AG08396 (cell line): ENCODE results near the gene PRRT2.
"Not testable (repeated sequence)": the region's sequence is repeated elsewhere in the genome, so short reads cannot be mapped to it uniquely, and the experiment has no call there.

Experiments used
- DNase-seq: peaks from one replicate; pipeline ENCODE4 v3.0.0; 2012; ENCODE audit warnings: low spot score, mixed read lengths

PRRT2 gene

DNA sequence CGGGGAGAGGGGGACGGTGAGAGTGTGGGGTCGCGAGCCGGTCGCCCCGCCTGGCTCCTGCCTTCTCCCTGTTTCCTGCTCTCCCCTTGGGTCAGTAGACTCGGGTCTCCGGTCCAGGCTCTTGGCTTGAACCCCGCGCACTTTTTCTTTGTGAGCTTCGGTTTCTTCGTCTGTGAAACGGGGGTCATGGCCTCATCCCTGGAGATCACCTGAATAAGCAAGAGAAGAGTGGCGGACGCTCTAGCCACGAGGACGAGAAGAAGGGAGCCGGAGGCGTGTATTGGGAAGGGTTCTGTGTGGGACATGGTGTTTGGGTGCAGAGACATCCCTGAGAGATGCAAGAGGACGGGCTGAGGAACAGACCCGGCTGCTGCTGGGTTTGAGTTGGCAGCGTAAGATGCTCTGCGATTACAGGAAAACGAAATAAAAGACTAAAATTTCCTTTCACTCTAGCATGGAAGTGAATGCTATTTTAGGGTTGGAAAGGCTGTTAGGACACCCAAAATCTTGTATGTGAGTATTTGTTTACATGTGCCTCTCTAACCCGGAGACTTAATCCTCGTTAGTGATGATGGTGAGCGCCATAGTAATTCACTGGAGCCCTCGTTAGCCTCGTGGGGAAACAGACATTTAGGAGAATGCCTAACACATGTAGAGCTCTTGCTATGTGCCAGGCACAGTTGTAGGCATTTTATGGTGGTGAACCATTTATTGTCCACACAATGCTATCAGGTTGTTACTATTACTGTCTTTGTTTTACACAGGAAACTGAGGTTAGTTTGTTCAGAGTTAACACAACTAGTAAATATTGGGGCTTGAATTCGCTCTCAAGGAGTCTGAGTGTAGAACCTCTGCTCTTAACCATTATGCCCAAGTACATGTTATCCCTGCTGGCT lies 20.8 kb upstream of the PRRT2 start:
- no peak for DNase-seq

DNA sequence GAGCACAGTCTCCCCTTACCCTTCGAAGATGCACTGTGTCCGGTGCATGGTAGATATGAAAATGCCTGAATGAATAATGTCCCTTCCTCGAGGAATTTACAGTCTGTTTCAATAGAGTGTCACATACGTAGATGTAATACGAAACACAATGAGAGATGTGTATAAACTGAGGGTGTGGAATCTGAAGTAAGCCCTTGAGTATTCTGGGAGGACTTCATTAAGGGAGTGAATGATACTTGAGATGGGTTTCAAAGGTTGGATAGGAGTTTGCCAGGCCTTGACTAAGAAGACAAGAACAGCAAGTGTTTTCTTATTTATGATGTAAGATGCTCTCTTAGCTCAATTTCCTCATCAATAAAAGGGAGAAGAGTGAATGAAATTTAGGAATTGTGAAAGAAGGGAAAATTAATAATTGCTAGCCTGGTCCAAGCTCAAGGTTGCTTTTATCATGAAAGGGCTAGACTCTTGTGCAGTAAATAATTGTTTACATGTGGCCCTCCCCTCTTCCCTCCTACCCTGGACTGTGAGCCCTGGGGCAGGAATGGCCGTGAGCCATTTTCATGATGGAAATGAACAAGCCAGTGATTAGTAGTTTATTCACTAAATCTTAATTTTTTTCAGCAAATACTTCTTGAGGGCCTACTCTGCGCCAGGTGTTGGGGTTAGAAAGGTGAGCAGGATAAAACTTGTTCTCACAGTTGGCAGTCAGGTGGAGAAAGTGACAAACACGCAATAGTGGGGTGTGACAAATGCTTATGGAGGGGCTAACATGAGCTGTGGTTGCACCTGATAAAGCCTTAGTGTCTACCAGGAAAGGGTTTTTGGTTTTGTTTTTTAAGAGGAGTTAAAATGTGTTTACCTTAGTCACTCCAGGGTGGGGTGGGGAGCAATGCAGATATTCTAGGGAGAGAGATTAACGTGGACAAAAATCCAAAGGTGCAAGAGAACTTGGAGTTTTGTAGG lies 19.9 kb upstream of the PRRT2 start:
- no peak for DNase-seq

DNA sequence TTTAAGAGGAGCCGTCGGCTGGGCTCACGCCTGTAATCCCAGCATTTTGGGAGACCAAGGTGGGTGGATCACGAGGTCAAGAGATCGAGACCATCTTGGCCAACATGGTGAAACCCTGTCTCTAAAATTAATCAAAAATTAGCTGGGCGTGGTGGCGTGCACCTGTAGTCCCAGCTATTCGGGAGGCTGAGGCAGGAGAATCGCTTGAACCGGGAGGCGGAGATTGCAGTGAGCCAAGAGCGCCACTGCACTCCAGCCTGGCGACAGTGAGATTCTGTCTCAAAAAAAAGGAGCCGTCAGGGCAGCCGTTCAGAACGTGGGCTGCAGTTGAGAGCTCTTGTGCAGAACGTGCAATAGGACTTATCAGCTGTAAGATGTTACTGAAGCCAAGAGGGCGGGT lies 18.8 kb upstream of the PRRT2 start:
- not testable (repeated sequence) for DNase-seq

DNA sequence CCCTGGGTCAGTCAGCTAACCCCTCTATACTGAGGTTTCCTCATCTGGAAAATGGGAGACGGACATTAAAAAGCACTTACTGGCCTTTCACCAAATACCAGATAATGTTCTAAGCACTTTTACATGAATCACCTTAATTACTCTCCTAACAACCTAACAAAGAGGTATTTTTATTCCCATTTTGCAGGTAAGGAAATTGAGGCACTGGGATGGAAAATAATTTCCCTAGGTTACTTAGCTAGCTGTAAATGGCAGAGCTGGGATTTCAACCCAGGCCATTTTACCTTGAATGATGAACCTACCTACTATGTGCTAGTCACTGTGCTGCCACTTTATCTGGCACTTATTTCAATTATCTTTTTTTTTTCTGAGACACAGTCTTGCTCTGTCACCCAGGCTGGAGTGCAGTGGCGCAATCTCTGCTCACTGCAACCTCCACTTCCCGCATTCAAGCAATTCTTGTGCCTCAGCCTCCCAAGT lies 17.7 kb upstream of the PRRT2 start:
- no peak for DNase-seq

DNA sequence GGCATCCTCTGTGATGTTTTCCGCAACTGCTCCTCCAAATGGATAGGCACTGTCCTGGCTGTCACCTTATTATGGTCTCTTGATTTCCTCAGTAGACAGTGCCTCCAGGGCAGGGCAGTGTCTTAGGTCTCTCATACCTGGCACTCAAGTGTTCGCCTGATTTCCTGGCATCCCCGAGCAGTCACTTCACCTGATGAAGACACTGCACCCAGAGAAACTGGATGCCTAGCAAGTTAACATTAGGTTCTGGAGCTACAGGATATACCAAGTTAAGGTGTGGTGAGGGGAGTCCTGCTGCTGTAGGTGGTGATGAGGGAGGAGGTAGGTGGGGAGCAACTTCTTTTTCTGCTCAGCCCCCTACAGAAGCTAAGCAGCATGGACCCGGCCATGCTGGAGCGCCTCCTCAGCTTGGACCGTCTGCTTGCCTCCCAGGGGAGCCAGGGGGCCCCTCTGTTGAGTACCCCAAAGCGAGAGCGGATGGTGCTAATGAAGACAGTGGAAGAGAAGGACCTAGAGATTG lies 9.5 kb upstream of the PRRT2 start:
- DNase-seq: no peak

DNA sequence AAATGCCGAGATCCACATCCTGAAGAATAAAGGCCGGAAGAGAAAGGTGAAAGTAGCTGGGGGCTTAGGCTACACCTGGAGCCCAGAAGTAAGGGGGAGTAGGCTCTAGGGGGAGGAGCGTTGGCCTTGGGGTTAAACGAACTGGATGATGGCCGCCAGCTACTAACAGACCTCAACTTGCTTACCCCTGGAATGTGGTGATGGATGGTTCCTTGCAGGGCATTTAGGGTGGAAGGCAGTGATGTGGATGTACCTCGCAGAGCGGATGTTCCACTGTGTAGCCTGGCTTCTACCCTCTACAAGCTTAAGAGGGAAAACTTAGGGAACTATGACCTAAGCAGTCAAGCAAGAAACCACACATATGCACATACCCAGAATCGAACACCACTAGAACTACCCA lies 8.0 kb upstream of the PRRT2 start:
- DNase-seq: no peak

DNA sequence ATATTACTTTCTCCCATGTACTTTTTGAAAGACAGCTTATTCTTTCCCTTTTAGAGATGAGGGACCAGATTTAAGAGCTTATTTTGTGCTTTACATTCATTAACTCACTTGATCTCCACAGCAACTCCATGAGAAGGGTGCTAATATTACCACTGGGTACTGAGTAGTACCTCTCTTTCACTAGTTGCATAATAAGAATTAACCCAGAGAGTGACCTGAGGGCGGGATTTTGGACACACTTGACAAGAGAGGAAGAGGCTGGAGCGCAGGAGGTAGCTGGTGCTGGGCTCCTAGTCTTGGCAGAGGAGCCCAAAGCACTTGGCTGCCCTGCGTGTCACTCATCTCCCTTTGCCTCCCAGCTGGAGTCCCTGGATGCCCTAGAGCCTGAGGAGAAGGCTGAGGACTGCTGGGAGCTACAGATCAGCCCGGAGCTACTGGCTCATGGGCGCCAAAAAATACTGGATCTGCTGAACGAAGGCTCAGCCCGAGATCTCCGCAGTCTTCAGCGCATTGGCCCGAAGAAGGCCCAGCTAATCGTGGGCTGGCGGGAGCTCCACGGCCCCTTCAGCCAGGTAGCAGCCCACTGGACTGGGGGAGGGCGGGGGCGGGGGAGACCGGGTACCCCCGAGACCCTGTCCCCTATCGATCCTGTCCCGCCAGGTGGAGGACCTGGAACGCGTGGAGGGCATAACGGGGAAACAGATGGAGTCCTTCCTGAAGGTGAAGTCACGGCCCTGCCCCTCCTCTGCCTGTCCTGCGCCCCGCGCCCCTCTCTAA lies 7.3 kb upstream of the PRRT2 start:
- DNase-seq: peak; percentile 43

DNA sequence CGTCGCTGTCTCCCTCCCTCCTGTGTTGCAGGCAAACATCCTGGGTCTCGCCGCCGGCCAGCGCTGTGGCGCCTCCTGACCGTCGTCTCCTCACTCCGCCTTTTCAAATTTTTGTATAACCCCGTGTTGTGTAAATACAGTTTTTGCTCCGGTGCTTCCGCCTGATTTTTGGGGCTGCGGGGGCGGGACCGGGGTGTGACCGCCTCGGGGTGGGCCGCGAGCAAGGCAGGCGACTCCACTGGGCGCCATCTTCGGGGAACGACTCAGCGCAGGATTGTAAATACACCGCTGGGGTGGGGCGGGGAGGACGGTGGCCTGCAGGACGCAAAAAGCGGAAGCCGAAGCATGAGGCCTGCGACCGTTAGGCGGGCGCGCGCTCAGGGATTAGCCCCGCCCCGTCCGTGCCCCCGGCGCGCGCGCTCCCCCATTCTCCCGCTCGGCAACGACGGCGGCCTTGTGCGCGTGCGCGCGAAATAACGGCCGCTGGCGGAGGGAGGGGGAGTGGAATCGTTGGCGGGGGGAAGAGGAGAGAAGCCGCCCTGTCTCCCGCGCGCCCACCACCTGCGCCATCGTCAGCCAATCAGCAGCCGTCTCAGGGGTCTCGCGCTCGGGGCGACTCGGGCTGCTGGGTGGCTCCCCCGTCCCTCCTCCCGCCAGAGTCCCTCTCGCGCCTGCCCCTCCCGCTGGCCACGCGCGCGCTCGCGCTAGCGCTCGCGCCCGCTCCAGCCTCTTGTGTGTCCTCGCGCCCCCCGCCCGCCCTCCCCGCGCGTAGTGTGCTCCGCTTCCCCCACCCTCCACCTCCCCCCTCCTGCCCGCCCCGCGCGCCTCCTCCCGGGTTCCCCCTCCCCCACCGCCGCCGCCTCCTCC lies 6.5 kb upstream of the PRRT2 start:
- DNase-seq: peak; percentile 96

DNA sequence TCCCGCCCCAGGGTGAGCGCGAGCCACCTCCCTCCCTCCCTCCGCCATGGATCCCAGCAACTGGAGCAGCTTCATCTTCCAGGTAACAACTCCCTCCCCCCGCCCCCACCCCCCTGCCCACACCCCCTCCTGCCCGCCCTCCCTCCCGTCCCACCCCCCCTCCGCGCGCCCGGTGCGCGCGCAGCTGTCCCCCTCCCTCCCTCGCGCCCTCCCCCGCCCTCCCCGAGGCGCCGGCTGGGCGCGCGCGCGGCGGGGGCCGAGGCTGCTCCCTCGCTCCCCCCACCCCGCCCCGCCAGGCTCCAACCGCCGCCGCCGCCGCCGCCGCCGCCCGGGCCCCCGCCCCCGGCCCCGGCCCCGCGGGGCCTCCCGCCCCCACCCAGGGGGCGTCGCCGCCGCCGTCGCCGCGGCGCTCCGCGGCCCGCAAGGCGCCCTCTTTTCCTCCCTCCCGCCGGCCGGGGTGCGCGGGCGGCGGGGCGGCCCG lies 5.9 kb upstream of the PRRT2 start, which contains the start of gene MAZ:
Gene MAZ (plus strand): TSS at position 431 of the 481 bp plus-strand sequence. CDS start 173 bp downstream, outside the sequence.
- DNase-seq: no peak

DNA sequence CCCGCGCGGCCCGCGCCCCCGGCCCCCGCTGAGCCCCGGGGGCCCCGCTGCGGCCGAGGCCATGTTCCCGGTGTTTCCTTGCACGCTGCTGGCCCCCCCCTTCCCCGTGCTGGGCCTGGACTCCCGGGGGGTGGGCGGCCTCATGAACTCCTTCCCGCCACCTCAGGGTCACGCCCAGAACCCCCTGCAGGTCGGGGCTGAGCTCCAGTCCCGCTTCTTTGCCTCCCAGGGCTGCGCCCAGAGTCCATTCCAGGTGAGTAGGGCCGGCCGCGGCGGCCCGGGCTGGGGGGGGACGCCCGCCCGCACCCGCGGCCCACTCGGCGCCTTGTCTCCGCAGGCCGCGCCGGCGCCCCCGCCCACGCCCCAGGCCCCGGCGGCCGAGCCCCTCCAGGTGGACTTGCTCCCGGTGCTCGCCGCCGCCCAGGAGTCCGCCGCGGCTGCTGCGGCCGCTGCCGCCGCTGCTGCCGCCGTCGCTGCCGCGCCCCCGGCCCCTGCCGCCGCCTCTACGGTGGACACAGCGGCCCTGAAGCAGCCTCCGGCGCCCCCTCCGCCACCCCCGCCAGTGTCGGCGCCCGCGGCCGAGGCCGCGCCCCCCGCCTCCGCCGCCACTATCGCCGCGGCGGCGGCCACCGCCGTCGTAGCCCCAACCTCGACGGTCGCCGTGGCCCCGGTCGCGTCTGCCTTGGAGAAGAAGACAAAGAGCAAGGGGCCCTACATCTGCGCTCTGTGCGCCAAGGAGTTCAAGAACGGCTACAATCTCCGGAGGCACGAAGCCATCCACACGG lies 5.2 kb upstream of the PRRT2 start:
- DNase-seq: no peak

DNA sequence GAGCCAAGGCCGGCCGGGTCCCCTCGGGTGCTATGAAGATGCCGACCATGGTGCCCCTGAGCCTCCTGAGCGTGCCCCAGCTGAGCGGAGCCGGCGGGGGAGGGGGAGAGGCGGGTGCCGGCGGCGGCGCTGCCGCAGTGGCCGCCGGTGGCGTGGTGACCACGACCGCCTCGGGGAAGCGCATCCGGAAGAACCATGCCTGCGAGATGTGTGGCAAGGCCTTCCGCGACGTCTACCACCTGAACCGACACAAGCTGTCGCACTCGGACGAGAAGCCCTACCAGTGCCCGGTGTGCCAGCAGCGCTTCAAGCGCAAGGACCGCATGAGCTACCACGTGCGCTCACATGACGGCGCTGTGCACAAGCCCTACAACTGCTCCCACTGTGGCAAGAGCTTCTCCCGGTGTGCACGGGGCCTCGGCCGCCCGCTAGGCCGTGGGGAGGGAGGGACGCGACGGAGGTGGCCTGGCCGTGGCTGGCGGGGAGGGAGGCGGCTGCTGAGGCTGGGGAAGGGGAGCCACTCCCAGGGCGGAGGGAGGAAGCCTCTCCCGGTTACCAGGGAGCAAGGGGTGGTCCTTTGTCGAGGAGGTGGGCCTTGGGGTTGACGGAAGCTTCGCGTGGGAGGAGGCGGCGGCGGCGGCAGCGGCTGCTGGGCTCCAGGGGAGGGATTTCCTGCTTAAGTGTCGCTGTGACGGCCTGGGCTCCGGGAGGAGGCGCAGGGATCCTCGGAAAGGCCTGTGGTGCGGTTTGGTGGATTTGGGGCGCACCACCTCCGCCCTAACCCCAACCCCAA lies 4.4 kb upstream of the PRRT2 start:
- DNase-seq: peak; percentile 81

DNA sequence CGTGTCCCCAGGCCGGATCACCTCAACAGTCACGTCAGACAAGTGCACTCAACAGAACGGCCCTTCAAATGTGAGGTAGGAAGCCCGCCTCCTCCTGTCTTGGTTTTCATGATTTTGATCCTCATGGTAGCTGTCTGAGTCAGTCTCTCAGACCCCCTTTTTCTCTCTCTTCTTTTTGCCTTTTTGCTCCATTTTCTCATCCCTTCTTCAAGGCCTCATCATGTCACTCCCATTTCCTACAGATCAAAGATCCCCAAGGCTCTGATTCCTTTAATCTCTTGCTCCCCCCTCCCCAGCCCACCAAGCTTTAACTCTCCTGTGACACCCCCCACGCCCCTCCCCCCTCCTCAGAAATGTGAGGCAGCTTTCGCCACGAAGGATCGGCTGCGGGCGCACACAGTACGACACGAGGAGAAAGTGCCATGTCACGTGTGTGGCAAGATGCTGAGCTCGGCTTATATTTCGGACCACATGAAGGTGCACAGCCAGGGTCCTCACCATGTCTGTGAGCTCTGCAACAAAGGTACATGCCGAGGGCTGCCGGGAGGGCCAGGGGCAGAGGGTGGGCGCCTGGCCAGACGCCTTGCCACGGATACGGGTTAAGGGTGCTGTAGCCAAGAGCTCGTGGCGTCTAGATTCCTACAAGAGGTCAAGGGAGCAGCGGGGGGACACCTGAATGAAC lies 3.6 kb upstream of the PRRT2 start:
- DNase-seq: no peak

DNA sequence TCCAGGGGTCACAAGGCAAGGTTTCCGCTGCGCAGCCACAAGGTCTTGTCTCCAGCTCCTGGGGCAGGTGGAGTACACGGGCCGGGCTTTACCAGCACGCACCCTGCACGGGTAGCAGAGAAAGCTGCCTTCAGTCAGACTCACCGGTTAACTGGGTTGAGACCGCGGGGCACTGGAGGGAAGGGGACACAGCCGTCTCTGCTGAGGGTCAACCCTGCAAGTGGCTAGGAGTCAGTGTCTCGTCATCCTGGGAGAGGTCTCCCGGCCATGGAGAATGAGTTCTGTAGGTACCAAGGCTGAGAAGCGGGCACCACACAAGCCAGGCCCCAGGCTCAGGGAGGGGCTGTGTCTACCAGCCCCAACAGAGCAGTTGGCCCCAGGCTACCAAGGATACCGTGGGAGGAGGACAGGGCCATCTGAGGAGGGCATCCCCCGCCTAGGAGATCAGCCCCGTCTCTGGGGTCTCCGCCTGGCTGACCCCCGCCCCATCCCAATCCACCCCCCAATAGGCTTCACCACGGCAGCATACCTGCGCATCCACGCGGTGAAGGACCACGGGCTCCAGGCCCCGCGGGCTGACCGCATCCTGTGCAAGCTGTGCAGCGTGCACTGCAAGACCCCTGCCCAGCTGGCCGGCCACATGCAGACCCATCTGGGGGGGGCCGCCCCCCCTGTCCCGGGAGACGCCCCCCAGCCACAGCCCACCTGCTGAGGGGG lies 2.8 kb upstream of the PRRT2 start:
- no peak for DNase-seq

DNA sequence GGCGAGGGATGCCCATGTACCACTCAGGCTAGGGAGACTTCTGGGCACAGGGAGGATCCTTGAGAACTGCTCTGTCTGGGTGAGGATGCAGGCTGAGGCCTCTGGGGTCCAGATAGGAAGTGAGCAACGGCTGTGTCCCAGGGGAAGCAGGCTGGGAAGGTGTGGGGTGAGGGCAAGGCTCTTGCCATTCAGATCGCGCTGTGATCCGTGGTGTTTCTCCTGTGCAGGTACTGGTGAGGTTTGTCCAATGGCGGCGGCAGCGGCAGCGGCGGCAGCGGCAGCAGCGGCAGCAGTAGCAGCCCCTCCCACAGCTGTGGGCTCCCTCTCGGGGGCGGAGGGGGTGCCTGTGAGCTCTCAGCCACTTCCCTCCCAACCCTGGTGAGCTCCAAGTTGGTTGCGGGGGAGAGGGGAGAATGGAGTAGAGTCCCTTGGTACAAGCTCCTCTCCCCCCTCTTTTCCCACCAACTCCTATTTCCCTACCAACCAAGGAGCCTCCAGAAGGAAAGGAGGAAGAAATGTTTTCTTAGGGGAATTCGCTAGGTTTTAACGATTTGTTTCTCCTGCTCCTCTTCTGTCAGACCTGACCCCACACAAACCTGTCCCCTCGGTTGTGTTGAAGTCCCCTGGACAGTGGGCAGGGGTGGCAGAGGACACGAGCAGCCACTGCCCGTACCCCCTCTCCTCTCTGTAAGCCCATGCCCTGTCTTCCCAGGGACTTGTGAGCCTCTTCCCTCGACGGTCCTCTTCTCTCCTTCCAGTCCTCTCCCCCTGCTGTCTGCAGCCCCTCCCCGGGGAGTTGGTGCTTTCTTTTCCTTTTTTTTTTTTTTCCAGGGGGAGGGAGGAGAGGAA lies 1.9 kb upstream of the PRRT2 start:
- no peak for DNase-seq

DNA sequence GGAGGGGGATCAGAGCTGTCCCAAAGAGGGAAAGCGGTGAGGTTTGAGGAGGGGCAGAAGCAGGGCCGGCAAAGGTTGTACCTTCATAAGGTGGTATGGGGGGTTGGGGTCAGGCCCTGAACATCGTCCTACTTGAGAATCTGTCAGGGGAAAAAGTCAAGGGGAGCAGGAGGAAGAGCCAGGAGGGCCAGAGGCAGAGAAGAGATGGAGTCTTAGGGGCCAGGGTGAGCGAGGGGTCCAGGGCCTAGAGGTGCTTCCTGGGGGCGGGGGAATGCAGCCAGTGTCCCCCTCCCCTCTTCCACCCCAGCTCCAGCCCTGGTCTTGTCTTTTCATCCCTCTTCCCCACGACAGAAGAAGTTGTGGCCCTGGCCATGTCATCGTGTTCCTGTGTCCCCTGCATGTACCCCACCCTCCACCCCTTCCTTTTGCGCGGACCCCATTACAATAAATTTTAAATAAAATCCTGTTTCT lies 1.3 kb upstream of the PRRT2 start:
- DNase-seq: no peak

DNA sequence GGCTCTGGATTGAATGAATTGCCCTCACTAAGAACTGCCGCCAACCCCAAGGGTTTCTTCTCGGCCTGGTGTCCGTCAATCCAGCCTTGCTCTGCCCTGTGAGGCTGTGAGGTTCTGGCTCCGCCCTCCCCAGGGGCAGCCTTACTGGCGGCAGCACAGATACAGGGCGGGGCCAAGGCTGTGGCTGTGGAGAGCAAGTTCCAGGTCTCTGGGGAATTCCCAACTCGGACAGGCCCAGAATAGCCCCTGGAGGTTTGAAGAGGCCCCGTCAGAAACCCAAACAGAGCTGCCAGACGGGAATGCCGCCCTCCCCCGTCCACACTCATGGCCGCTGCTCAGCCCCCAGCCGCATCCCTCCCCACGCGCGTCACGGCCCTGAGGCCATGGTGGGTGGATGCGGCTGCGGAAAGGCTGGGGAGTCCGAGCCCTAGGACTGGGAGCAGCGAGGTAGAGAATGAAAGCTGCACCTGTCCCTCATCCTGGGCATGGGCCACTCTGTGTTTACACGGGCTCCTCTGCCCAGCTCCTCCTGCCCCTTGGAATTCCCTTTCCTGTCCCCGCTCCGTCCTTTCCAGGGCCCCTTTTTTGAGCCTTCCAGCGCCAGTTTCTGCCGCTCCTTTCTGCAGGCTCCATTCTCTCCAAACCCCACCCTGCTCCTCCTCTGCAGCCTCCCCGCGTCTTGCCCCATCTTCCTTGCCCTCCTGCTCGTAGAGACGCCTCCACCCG lies 660 bp upstream of the PRRT2 start:
- peak; percentile 93 for DNase-seq
